Bronchial smooth muscle cell (primary cell): Measurements from ENCODE around the gene FEZF2. TPM values are rescaled to one million over a fixed set of nuclear protein-coding genes. Genes with fewer than 3 reads are reported as not detected.

Source experiments
- total RNA-seq: library from RNA; depleted of rRNA; stranded (reverse); fragments of >200 nt; gene quantifications from 2 replicates; pipeline ENCODE4 v1.2.1, GENCODE V29; 2014

The FEZF2 gene
- not detected in 2 replicates for total RNA-seq

DNA sequence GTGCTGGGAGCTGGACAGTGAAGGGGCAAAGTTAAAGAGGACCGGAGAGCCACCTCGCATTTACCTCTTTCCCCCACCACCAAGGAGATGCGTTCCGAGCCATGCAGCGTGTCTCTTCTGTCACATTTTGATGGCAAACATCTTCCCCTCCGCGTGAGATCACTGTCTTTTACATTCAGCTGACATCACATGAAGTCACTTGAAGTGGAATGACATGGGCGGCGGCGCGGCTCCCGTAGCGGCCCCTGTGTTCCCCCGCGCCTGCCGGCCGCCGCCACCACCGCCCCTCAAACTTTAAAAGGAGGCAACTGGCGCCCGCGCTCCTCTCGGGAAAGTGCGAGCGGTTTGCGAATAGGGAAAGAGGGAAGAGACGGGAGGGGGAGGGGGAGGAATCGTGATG lies at the start of gene FEZF2:
Gene FEZF2 (minus strand): TSS at position 336 of the 400 bp plus-strand sequence. CDS start 682 bp downstream, outside the sequence.

